NCI-H345 (cell line): ENCODE results near the gene FUT7.
"Not testable (repeated sequence)": the region's sequence is repeated elsewhere in the genome, so short reads cannot be mapped to it uniquely, and the experiment has no call there.

Source experiments
- DNase-seq: peaks from one replicate; lab custom pipeline; 2025; lab: John Stamatoyannopoulos, UW

Gene FUT7

DNA sequence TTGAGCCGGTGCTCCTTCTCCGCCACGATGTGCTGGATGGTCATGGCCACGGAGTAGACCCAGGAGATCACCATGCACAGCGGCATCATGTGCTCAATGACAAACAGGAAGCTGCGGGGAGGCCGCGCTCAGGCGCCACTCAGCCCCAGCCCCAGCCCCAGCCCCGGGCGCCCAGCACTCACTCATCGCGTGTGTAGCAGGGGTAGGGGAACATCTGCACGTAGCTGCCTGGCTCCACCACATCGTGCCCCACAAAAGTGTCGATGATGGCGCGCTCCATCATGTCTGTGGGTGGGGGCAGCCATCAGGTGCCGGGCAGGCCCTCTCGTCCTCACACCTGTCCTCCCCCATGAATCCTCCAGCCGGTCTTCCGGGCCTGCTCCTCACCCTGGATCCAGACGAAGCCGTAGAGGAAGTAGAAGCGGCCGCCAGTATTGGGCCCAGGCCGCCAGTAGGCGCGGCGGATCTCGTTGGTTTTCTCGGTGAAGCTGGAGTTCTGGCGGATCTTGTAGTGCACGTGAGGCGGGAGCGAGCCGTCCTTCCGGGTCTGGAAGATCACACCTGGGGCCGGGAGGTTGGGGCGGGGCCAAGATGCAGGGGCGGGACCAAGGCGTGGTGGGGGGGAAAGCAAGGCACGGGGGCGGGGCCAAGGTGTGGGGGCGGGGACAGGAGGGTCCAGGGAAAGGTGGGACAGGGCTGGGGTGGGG is 13.9 kb downstream of the FUT7 start:
- DNase-seq, result no peak

DNA sequence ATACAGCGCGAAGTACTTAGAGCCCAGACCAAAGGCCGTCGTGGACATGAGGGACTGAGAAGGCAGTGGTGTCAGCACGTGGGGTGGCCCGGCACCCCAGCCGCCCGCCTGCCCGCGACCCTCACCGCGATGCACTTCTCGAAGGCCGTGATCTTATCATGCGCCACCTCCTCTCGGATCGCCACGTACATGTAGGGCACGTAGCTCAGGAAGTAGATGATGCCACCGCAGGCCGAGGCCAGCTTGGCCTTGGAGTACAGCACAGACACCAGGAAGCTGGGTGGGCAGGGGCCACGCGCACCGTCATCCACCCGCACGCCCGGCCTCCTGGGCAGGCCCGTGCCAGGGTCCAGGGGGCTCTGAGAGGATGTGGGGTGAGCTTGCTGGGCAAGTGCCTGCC is 14.8 kb downstream of the FUT7 start:
- DNase-seq, result no peak

DNA sequence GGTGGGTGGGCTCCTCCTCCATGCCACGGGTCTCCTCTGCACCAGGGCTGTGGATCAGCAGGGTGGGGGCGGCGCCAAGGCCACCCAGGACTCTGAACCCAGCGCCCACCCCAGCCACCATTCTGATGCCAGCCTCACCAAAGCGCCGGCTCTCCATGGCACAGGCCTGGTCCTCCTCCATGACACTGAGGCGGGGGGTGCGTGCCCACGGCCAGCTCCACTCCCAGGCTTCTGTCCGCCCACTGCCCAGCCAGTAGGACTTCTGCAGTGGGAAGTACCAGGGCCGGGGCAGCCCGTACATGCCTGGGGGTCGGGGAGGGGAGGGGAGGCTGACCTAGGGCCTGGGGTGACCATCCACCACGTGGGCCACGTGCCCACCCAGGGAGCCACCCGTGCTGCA is 15.5 kb downstream of the FUT7 start:
- no peak for DNase-seq

DNA sequence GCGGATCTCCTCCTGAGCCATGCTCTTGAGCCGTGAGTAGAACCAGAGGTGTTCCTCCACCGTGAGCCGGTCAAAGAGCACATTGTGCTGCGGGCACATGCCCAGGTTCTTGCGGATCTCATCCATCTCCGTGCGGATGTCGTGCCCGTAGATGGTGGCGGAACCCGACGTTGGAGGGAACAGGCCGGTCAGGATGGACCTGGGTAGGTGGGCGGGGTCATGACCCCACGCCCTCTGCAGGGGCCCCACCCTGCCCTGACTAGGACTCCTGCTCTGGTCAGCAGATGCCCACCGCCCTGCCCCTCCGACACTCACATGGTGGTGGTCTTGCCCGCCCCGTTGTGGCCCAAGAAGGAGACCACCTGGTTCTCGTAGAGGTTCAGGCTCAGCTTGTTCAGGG is 15.9 kb downstream of the FUT7 start:
- DNase-seq, result no peak

DNA sequence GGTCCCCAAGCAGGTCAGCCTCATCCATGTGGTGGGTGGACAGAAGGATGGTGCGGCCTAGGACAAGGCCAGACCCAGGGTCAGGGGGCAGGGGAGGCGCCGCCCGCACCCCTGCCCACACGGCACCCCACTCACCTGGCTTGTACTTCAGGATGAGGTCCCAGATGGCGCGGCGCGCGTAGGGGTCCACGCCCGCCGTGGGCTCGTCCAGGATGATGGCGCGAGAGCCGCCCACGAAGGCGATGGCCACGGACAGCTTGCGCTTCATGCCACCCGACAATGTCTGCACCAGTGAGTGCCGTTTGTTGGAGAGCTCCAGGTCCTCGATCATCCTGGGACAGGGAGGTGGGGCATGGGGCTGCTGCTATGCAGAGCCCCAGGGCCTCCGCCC is 16.4 kb downstream of the FUT7 start:
- DNase-seq, result no peak

DNA sequence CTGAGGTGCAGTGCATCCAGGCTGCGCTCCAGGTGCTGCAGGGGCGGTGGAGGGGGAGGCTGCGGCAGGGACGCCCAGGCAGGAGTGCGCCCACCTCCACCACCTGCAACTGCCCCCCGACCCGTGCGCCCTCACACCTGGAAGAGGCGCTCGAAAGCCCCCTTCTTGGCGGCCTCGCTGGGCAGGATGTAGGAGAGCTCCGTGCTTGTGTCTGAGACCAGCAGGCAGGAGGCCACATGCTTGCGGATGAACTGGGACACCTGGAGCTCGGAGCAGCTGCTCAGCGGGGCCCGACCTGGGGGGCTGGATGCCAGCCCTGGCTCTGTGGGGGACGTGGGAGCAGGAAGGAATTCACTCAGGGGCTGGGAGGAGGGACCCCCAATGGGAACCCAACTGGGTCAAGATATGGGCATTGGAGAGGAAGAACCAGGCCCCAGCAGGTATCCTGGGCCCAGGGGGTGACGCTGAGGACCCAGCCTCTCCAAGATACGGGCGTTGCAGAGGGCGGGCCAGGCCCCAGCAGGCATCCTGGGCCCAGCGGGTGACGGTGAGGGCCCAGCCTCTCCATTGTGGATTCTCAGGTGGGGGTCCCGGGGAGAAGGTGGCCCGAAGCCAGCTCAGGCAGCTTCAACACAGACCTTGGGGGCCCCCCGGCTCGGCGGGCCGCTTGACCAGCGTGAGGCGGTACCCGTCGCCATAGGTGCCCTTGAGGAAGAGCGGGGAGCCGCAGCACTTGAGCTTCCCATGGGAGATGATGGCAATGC is 16.9 kb downstream of the FUT7 start:
- no peak for DNase-seq

DNA sequence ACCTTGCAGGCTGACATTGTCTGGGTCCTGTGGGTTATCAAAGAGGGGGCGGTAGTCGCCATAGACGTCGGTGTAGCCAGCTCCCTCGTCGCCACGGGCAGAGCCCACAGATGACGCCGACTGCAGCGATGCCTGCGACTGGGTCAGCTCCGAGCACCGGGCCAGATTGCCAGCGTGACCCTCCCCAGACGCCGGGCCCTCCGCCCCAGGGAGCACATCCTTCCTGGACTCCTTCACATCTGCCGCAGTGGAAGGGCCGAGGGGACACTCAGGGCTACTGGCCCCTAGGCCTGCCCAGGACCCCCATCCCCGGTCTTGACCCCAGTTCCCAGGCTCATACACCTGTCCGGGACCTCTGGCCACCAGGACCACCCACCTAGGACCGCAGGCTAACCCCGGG is 17.7 kb downstream of the FUT7 start:
- no peak for DNase-seq

DNA sequence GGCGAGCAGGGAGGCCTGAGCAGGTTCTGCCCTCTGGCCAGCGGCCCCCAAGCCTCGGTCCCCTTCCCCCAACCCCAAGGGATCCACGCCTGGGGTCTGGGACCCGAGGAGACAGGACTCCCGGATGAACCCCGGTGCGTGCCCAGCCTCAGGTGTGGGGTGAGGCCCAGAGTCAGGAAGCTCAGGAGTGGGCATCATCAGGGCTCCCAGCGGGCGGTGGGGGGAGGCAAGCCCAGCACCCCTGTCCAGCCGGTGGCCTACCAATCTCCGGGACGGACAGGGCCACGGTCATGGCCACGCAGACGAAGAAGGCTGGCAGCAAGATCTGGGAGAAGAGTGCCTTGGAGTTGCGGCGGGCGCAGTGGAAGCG is 18.3 kb downstream of the FUT7 start:
- DNase-seq, result no peak

DNA sequence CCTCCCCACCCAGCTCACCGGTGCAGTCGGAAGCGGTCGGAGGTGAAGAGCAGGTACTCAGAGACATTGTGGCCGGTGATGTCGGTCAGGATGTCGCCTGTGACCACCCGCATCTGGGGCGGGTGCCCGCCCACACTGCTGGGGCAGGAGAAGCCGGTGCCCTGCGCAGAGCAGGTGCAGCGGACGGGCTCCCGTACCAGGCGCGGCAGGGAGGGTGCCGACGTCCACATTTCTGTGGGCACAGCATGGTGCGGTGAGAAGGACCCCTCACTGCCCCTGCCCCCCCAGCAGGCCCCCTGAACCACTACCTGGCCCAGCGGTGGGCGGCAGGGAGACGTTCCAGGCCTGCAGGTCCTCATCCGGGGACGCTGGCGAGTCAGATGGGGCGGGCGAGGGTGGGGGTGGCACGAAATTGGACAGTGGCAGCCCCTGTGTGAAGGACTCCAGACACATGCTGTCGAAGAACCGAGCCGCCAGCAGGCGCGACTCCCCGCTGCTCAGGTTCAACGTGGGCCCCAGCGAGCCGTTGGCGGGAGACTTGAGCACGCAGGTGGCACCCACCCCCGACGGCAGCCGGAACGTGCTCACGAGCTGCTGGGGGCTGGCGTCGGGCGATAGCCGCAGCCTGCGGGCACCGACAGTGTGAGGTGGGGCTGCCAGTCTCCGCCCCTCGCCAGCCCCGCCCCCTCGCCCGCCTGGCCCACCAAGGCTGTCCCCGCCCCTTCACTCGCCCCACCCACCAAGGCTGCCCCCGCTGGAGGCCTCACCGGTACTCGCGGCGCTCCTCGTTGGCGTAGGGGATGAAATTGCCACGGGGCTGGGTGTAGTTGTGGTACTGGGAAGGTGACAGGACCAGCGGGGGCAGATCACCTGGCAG is 19.0 kb downstream of the FUT7 start:
- no peak for DNase-seq

DNA sequence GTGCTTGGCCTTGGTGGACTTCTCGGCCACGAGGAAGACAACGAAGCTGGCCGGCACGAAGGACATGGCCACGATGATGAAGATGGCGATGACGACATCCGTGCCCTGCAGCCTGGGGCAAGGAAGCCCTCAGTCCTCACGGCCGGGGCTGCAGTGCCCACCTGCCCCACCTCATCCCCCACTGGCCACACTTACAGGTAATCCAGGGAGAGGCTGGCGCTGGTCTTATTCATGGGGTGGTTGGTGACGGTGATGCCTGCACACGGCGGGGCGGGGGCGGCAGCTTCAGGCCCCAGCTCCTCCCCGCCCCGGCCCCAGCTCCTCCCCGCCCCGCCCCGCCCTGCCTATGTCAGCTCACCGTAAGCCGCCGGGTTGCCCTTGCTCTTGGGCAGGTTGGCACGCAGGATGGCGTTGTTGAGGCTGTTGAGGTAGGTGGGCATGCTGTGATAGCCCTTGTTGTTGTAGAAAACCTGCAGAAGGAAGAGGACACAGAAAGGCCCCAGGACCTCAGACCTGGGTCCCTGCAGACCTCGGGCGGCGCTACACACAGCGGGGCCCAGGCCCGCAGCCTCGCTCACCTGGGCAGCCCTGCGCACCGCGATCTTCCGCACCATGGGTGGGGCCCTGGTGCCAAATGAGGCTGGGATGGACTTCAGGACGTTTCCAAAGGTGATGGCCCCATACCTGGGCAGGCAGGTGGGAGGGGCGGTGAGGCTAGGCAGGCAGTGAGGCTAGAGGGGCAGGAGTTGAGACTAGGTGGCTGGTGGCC is 19.8 kb downstream of the FUT7 start:
- no peak for DNase-seq

DNA sequence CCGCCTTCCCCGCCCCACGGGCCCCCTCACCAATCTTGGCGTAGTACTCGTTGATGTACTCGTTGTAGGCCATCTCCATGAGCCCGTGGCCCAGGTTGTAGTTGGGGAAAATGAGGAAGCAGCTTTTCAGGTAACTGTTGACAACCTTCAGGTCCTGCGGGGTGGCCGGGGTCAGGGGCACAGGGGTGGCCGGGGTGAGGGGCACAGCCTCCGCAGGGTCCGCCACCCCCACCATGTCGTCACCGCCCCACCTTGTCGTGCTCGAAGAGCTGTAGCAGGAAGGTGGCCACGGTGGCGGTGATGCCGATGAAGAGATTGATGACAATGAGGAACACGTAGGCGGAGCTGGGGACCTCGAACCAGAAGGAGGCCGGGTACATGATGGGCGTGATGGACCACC is 20.7 kb downstream of the FUT7 start:
- DNase-seq, result no peak

DNA sequence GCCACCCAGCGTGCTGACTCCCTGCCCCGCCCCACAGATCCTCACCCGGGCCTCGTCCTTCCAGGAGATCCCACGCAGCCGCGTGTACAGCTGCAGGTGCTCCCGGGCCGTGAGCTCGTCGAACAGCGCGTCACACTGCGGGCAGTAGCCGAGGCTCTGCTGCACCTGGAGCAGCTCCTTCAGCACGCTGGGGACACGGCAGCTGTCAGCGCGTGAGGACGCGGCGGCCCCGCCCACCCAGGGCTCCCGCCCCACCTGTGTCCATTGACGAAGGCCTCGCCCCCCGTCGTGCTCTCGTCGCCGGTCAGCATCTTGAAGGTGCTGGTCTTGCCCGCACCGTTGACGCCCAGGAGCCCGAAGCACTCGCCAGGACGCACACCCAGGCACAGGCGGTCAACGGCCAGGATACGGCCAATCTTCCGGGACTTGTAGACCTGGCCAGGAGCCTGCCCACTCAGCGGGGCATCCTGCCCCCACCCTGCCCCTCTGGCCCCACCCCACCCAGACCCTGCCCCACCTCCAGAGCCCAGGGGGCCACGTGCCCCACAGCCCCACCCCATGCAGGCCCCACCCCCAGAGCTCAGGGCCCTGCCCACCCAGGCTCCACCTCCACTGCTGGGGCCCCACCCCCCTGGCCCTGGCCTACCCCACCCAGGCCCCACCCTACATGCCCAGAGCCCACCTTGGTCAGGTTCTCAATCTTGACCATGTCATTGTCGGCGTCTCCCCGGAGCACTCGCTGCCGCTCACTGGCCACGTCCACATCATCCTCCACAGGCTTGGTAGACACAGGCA is 21.8 kb downstream of the FUT7 start:
- no peak for DNase-seq

DNA sequence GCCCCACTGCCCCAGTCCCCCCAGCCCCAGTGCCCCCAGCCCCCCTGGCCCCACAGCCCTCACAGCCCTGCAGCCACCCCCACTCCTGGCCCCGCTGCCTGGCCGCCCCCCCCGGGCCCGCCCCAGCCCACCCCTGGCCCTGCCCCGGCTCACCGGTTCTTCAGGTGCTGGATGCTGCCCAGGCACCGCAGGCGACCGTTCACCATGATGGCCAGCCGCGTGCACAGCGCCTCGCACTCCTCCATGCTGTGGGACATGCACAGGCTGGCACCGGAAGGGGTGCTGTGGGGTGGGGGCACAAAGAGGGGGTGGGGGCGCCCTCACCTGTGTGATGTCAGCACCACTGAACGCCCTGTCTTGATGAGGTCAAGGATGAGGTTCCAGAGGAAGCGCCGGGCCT is 22.7 kb downstream of the FUT7 start:
- DNase-seq, result no peak

DNA sequence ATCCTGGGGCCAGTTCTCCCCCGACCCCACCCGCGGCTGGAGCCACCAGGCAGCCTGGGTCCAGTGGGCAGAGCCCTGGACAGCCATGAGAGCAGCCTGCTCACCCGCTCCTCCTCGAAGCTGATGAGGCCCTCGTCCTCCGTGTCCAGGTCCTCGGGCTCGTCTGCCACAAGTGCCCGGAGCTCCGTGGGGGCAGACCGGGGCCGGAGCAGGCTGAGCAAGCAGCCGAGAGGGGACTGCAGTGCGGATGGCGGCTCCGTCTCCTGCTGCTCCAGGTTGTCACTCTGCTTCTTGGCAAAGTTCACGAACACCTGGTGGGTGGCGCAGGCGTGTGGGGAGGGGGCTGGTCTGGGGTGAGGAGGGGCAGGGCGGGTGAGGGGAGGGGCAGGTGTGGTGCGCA is 23.6 kb downstream of the FUT7 start:
- DNase-seq, result no peak

DNA sequence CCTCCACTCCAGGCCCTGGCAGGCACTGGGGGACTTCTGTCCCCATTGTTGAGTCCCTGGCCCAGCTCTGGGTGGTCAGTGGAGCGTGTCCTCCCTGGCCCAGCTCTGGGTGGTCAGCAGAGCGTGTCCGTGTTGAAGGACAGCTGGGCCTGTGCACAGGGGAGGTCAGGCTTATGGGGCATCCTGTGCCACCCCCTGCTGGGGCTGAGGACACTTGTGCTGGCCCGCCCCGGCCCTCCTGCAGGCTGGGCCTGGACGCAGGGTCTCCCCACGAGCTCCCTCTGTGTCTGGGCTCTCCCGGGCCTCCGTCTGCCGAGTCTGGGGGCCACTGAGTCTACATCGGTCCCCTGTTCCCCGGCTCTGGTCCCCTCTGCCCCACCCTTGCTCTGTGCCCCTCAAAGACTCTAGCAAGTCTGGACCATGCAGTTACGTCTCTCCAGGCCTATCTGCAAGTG is 24.0 kb downstream of the FUT7 start:
- no peak for DNase-seq

DNA sequence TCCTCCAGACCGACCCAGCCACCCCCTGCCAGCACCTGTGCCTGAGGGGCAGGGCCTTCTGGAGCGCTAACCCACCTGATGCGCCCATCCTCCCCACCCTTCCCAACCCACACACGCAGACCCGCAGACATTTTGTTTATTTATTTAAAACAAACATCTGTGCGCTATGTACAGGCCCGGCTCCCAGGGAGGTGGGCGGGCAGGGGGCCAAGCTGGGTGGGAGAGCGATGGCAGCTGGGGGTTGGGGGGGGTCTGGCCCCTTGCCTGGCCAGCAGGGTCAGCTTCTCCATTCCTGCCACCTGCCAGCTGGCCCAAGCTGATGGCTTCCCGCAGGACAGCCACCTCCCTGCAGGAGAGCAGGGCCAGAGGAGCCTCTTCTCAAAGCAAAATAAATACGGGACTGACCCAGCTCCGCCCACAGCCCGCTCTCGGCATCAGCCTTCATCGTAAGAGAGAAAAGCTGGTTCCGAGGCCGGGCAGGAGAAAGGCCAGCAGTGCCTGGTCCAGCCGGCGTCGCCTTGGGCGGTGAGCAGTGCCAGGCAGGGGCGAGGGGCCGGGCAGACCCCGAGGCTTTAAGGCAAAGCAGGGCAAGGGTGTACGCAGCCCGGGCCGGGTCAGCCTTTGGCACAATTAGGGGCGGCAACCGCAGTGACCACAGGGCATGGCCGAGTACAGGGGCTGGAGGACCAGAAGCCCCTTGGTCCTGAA is 24.6 kb downstream of the FUT7 start:
- DNase-seq, result peak; percentile 32

DNA sequence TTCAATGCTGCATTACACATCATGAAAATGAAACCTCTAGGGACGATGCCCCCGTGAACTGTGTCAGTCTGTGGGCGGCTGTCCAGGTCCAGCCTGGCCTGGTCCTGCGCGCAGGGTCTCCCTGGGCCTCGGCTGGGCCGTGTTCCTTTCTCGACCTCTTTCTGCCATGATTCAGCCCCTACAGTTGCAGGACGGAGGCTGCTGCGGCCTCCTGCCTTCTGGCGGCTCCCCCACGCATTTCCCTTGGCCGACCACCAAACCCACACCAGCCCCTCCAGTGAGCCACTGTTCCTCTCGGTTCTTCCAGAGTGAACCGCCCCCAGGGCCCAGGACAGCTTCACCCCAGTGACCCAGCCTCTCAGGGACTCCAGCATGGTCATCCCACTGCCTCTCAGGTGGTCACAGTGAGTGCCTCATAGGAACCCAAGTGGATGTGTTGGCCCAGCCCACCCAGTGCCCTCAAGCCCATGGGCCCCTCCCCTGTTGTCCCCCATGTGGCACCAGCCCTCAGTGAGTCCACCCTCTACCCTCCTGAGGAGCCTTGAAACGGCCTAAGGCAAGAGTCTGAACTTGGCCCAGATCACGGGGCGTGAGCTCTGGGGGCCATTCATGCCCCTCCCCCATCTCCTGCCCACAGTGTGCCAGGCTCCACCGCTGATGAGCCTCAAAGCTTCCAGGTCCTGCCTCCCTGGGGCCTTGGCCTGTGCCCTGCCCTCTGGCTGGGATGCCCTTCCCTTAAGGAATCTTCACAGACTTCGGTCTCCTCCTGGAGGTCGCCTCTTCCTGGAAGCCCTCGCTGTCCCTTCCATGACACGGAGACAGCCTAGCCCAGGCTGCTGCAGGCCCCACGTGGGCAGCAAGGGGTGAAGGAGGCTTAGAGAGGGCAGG is 25.5 kb downstream of the FUT7 start:
- no peak for DNase-seq

DNA sequence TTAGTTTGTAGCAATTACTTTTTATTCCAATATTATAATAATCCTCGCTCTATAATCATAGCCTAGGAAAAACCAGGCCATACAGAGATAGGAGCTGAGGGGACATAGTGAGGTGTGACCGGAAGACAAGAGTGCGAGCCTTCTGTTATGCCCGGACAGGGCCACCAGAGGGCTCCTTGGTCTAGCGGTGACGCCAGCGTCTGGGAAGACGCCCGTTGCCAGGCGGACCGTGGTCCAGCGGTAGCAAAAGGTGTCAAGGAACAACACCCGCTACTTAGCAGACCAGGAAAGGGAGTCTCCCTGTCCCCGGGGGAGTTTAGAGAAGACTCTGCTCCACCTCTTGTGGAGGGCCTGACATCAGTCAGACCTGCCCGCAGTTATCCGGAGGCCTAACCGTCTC is 27.6 kb downstream of the FUT7 start:
- not testable (repeated sequence) for DNase-seq

DNA sequence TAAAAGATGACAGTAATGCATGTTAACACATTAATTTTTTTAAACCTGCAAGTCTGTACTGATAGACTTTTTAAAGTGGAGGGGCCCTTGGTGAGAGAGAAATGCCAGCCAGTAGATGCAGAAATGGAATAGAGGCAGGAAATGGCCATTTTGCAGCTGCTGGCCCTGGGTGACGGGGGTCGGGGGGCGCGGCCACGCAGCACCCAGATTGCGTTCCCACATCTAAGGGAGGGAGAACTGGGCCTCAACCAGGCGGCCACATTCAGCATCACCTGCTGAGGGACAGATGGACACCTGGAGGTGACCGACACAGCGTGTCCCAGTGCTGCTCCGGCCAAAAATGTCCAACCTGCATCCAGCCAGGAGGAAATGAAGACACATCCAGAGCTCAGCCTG is 29.2 kb downstream of the FUT7 start:
- DNase-seq, result no peak
